Vagina (tissue), 2 donors: ENCODE measurements around the gene INSYN2A. TPM values are rescaled to one million over a fixed set of nuclear protein-coding genes. Genes with fewer than 3 reads are reported as not detected.

Source experiments
- DNase-seq, 2 donors: peaks; one replicate each; pipeline ENCODE4 v3.0.0-alpha.2; 2017; ENCODE audit errors: extremely low spot score in 2 of 2
- H3K27ac ChIP-seq: fragments of 200-600 bp; sonication (generic); one replicate; pipeline ENCODE4 v1.5.1; 2019
- H3K27me3 ChIP-seq: fragments of 200-600 bp; sonication (generic); one replicate; pipeline ENCODE4 v1.5.1; 2019
- H3K36me3 ChIP-seq, 2 donors: fragments of 200-600 bp; sonication (generic); one replicate each; pipeline ENCODE4 v1.5.1; 2017 to 2019
- H3K4me1 ChIP-seq: fragments of 200-600 bp; sonication (generic); one replicate; pipeline ENCODE4 v1.5.1; 2019
- H3K4me3 ChIP-seq, 2 donors: fragments of 200-600 bp; sonication (generic); 1 replicate in 1 of 2; 2 replicates in 1 of 2; pipeline ENCODE4 v1.5.1; 2016 to 2019
- H3K9me3 ChIP-seq: fragments of 200-600 bp; sonication (generic); one replicate; pipeline ENCODE4 v1.5.1; 2019
- CTCF ChIP-seq, 3 experiments: fragments of 450-650 bp in 2 of 3; fragments of 200-600 bp in 1 of 3; sonication (generic) in 1 of 3; IDR thresholded peaks; one replicate each; pipeline ENCODE4 v1.5.1; 2017 to 2019; ENCODE audit warnings: antibody characterized with exemption in 3 of 3, mild to moderate bottlenecking in 2 of 3, moderate library complexity in 2 of 3
- POLR2A ChIP-seq, 2 donors: fragments of 450-650 bp; IDR thresholded peaks; one replicate each; pipeline ENCODE4 v1.6.1; 2017; ENCODE audit warnings: antibody characterized with exemption in 2 of 2, mild to moderate bottlenecking in 2 of 2, moderate library complexity in 2 of 2
- POLR2AphosphoS5 ChIP-seq, 2 donors: sonication (generic); formaldehyde crosslinking; IDR thresholded peaks; one replicate each; pipeline ENCODE4 v1.9.0; 2017; ENCODE audit warnings: antibody characterized with exemption in 2 of 2, mild to moderate bottlenecking in 2 of 2, low read depth in 1 of 2; ENCODE audit not compliant: insufficient read depth in 1 of 2
- intact Hi-C: fragments of 100-400 bp; cut with DNase I; formaldehyde crosslinking; loops from one replicate; pipeline ENCODE4 v1.15.1; 2023
- total RNA-seq: library from RNA; depleted of rRNA; stranded (reverse); fragments of >200 nt; gene quantifications from one replicate; pipeline ENCODE4 v1.2.3, GENCODE V29; 2016

The INSYN2A gene
- total RNA-seq, 1 donor from 2014 or later: 0.25 TPM

- DNase-seq: no peak
- TF ChIP-seq POLR2A (IDR thresholded peaks at IDR 0.05): no peak
- TF ChIP-seq POLR2AphosphoS5 (IDR thresholded peaks at IDR 0.05; ENCODE audit: insufficient read depth in 1 of 2, low read depth in 1 of 2): no peak
- TF ChIP-seq CTCF (IDR thresholded peaks at IDR 0.05): no peak
- intact Hi-C loops: no loop called here
- Histone ChIP-seq H3K4me3 (no peak overlapping the region), H3K27ac (no peak overlapping the region), H3K4me1 (peaks cover 17% of the 10 kb centered on the region), H3K27me3 (no peaks in the 10 kb centered on the region), H3K36me3 (no peaks in the 10 kb centered on the region), H3K9me3 (no peaks in the 10 kb centered on the region)
Observed at GRCh38 chr10:127158662-127159061, 37.7 kb downstream of the INSYN2A start.

GRCh38 chr10:127157506-127158200, 38.7 kb downstream of the INSYN2A start:
- Histone ChIP-seq H3K27ac (no peak overlapping the region), H3K36me3 (no peaks in the 10 kb centered on the region), H3K27me3 (no peaks in the 10 kb centered on the region), H3K4me1 (peaks cover 17% of the 10 kb centered on the region), H3K9me3 (no peaks in the 10 kb centered on the region), H3K4me3 (no peak overlapping the region)
- no peak for TF ChIP-seq POLR2AphosphoS5 (IDR thresholded peaks at IDR 0.05; ENCODE audit: insufficient read depth in 1 of 2, low read depth in 1 of 2)
- no peak for TF ChIP-seq CTCF (IDR thresholded peaks at IDR 0.05)
- TF ChIP-seq POLR2A (IDR thresholded peaks at IDR 0.05): no peak
- DNase-seq: no peak
- intact Hi-C loops: no loop called here

GRCh38 chr10:127157089-127157488, 39.3 kb downstream of the INSYN2A start:
- intact Hi-C loops: no loop called here
- Histone ChIP-seq H3K9me3 (no peaks in the 10 kb centered on the region), H3K36me3 (no peaks in the 10 kb centered on the region), H3K4me1 (peaks cover 17% of the 10 kb centered on the region), H3K27ac (no peak overlapping the region), H3K4me3 (no peak overlapping the region), H3K27me3 (no peaks in the 10 kb centered on the region)
- TF ChIP-seq POLR2A (IDR thresholded peaks at IDR 0.05): no peak
- no peak for TF ChIP-seq CTCF (IDR thresholded peaks at IDR 0.05)
- no peak for TF ChIP-seq POLR2AphosphoS5 (IDR thresholded peaks at IDR 0.05; ENCODE audit: insufficient read depth in 1 of 2, low read depth in 1 of 2)
- DNase-seq: no peak

- Histone ChIP-seq H3K9me3 (no peaks in the 10 kb centered on the region), H3K27ac (no peak overlapping the region), H3K36me3 (no peaks in the 10 kb centered on the region), H3K4me3 (no peak overlapping the region), H3K4me1 (peaks cover 17% of the 10 kb centered on the region), H3K27me3 (no peaks in the 10 kb centered on the region)
- intact Hi-C loops: no loop called here
- TF ChIP-seq POLR2AphosphoS5 (IDR thresholded peaks at IDR 0.05; ENCODE audit: insufficient read depth in 1 of 2, low read depth in 1 of 2): no peak
- TF ChIP-seq CTCF (IDR thresholded peaks at IDR 0.05): no peak
- no peak for TF ChIP-seq POLR2A (IDR thresholded peaks at IDR 0.05)
- no peak for DNase-seq
Observed at GRCh38 chr10:127154831-127155620, 41.4 kb downstream of the INSYN2A start.

GRCh38 chr10:127153181-127153580, 43.2 kb downstream of the INSYN2A start:
- intact Hi-C loops: no loop called here
- TF ChIP-seq POLR2A (IDR thresholded peaks at IDR 0.05) (no peak), POLR2AphosphoS5 (IDR thresholded peaks at IDR 0.05; ENCODE audit: insufficient read depth in 1 of 2, low read depth in 1 of 2) (no peak), CTCF (IDR thresholded peaks at IDR 0.05) (no peak)
- no peaks in the 10 kb centered on the region for H3K27me3 ChIP-seq
- no peaks in the 10 kb centered on the region for H3K9me3 ChIP-seq
- no peak overlapping the region for H3K4me3 ChIP-seq
- H3K4me1 ChIP-seq: peaks cover 16% of the 10 kb centered on the region
- no peak for DNase-seq
- no peaks in the 10 kb centered on the region for H3K36me3 ChIP-seq
- no peak overlapping the region for H3K27ac ChIP-seq
